ENCODE data around the gene WDR33. TPM values are rescaled to one million over a fixed set of nuclear protein-coding genes. Genes with fewer than 3 reads are reported as not detected.
"Not testable (repeated sequence)": the region's sequence is repeated elsewhere in the genome, so short reads cannot be mapped to it uniquely, and the experiment has no call there.

WDR33 gene
- total RNA-seq, 1 donor from 2014 or later: 23.5 TPM

DNA sequence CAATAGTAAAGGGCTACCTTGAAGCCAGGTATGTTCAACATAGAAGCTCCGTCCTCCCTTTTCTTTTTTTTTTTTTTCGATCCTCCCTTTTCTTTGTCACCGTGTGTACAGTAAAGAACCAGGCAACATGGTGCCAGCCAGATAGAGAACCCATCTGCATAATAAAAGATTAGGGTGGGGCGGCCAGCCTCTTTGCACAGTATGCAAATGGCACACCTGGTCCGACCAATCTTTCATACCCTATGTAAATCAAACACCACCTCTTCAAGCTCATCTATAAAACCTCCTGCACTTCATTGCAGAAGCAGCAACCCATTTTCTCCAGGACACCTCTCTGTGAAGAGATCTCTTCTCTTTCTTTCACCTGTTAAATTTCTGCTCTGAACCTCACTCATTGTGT, 7.3 kb upstream of the WDR33 start:
- Histone ChIP-seq H3K36me3 (ENCODE audit: control insufficient read depth, insufficient read depth, low read length) (no peaks in the 10 kb centered on the region), H3K4me3 (ENCODE audit: low read depth, low read length) (no peak overlapping the region), H3K27me3 (ENCODE audit: control insufficient read depth, insufficient read depth, low read length) (no peaks in the 10 kb centered on the region)
- TF ChIP-seq, protein P1, sequence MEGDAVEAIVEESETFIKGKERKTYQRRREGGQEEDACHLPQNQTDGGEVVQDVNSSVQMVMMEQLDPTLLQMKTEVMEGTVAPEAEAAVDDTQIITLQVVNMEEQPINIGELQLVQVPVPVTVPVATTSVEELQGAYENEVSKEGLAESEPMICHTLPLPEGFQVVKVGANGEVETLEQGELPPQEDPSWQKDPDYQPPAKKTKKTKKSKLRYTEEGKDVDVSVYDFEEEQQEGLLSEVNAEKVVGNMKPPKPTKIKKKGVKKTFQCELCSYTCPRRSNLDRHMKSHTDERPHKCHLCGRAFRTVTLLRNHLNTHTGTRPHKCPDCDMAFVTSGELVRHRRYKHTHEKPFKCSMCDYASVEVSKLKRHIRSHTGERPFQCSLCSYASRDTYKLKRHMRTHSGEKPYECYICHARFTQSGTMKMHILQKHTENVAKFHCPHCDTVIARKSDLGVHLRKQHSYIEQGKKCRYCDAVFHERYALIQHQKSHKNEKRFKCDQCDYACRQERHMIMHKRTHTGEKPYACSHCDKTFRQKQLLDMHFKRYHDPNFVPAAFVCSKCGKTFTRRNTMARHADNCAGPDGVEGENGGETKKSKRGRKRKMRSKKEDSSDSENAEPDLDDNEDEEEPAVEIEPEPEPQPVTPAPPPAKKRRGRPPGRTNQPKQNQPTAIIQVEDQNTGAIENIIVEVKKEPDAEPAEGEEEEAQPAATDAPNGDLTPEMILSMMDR (IDR thresholded peaks at IDR 0.05; ENCODE audit: insufficient read depth, low read length, poor library complexity, severe bottlenecking): no peak
- no peak for DNase-seq (ENCODE audit: low read depth)

DNA sequence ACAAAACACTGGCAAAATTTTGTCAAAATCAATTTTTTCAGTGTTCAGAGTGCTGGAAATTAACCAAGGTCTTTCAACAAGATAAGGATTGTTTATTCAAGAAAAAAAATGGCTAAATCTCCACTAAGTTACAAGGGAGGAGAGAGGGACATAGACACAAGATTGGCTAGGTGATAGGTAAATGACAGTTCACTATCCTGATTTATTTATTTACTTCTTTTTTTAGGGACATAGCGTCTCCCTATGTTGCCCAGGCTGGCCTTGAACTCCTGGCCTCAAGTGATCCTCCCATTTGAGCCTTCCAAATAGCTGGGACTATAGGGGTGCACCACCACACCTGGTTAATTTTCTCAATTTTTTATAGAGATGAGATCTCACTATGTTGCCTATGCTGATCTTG, 3.7 kb upstream of the WDR33 start:
- no peak for DNase-seq (ENCODE audit: low read depth)
- Histone ChIP-seq H3K4me3 (ENCODE audit: low read depth, low read length) (no peak overlapping the region), H3K36me3 (ENCODE audit: control insufficient read depth, insufficient read depth, low read length) (no peaks in the 10 kb centered on the region), H3K27me3 (ENCODE audit: control insufficient read depth, insufficient read depth, low read length) (no peaks in the 10 kb centered on the region)
- TF ChIP-seq, protein P1 (IDR thresholded peaks at IDR 0.05; ENCODE audit: insufficient read depth, low read length, poor library complexity, severe bottlenecking): no peak

- not testable (repeated sequence) for DNase-seq (ENCODE audit: low read depth); H3K4me3 ChIP-seq (ENCODE audit: low read depth, low read length); H3K36me3 ChIP-seq (ENCODE audit: control insufficient read depth, insufficient read depth, low read length); H3K27me3 ChIP-seq (ENCODE audit: control insufficient read depth, insufficient read depth, low read length)
These were observed 1.5 kb upstream of the WDR33 start for GRCh38 chr2:127812441-127812840.

DNA sequence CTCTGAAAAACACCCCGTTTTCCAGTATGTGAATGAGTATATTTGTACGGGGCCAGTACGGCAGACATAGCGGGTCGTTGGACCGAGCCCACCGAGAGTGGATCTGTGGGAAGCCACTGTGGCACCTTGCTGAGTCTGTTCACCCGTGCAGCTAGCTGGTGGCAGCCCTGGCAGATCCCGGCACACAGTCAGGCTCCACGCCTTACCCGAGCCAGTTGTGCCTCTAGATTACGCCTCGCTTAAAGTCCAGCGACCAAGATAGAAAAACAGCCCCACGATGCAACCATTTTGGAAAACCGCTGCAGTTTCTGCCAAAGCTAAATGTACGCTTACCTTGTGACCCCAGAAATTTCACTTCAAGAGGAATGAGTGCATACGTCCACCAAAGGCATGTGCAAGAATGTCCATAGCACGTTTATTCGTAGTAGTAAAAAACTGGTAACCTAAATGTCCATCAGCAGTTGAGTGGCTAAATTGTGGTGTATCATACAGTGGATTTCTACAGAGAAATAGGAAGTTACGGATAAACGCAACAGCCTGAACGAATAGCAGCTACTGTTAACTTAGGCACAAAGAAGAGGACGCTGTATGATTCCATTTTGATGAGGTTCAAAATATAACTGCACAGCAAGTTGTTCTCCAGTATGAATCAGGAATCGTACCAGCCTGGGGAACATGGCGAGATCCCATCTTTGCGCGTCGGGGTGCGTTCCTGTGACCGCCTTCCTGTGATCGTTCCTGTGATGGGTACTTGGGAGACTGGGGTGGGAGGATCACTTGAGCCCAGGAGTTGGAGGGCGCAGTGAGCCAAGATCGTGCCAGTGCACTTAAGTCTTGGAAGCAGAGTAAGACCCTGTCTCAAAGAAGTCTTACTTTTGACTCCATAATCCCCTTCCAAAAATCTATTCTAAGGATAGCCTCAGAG, 688 bp upstream of the WDR33 start:
- Histone ChIP-seq H3K4me3 (ENCODE audit: low read depth, low read length) (peak overlapping the region; percentile 64), H3K27me3 (ENCODE audit: control insufficient read depth, insufficient read depth, low read length) (no peaks in the 10 kb centered on the region), H3K36me3 (ENCODE audit: control insufficient read depth, insufficient read depth, low read length) (no peaks in the 10 kb centered on the region)
- no peak for DNase-seq (ENCODE audit: low read depth)
- TF ChIP-seq, protein P1 (IDR thresholded peaks at IDR 0.05; ENCODE audit: insufficient read depth, low read length, poor library complexity, severe bottlenecking): no peak

- no peak for DNase-seq (ENCODE audit: low read depth)
- TF ChIP-seq, protein P1 (IDR thresholded peaks at IDR 0.05; ENCODE audit: insufficient read depth, low read length, poor library complexity, severe bottlenecking): no peak
- no peaks in the 10 kb centered on the region for H3K36me3 ChIP-seq (ENCODE audit: control insufficient read depth, insufficient read depth, low read length)
These were observed 784 bp downstream of the WDR33 start for GRCh38 chr2:127810156-127810618.

GRCh38 chr2:127807678-127808353, 3.2 kb downstream of the WDR33 start:
- TF ChIP-seq, protein P1 (IDR thresholded peaks at IDR 0.05; ENCODE audit: insufficient read depth, low read length, poor library complexity, severe bottlenecking): no peak
- no peaks in the 10 kb centered on the region for H3K27me3 ChIP-seq (ENCODE audit: control insufficient read depth, insufficient read depth, low read length)
- H3K4me3 ChIP-seq (ENCODE audit: low read depth, low read length): no peak overlapping the region
- no peaks in the 10 kb centered on the region for H3K36me3 ChIP-seq (ENCODE audit: control insufficient read depth, insufficient read depth, low read length)
- DNase-seq (ENCODE audit: low read depth): no peak

More at GRCh38 chr2:127810156-127810618, 784 bp downstream of the WDR33 start:
- H3K27me3 ChIP-seq (ENCODE audit: control insufficient read depth, insufficient read depth, low read length): no peaks in the 10 kb centered on the region
- peak overlapping the region; percentile 64 for H3K4me3 ChIP-seq (ENCODE audit: low read depth, low read length)

GRCh38 chr2:127806860-127807259, 4.1 kb downstream of the WDR33 start:
- not testable (repeated sequence) for DNase-seq (ENCODE audit: low read depth); H3K27me3 ChIP-seq (ENCODE audit: control insufficient read depth, insufficient read depth, low read length); H3K36me3 ChIP-seq (ENCODE audit: control insufficient read depth, insufficient read depth, low read length); H3K4me3 ChIP-seq (ENCODE audit: low read depth, low read length)
